WTC11 (cell line): Measurements from ENCODE around the gene FBXL16. TPM values are rescaled to one million over a fixed set of nuclear protein-coding genes. Genes with fewer than 3 reads are reported as not detected.

Experiments
- ATAC-seq: fragments of 200-7000 bp; cut with Tn5 transposase; 2 replicates; pipeline ENCODE4 v1.10.0; 2021; ENCODE audit warnings: mild to moderate bottlenecking, moderate library complexity
- CTCF ChIA-PET: fragments of 300-600 bp; sonication (Branson Sonifier 250); formaldehyde crosslinking; loops from one replicate; lab custom pipeline; 2021; ENCODE audit warnings: antibody characterized with exemption; lab: Charles Lee
- POLR2A ChIA-PET: fragments of 350-600 bp; sonication (Branson Sonifier 250); formaldehyde crosslinking; loops from one replicate; lab custom pipeline; 2021; ENCODE audit warnings: antibody characterized with exemption; lab: Charles Lee
- DNase-seq: peaks from one replicate; pipeline ENCODE4 v3.0.0; 2021; ENCODE audit warnings: low spot score
- H3K27ac Mint-ChIP-seq: 2 replicates; pipeline ENCODE4 v1.8.0; 2021; ENCODE audit warnings: mixed read lengths
- H3K27me3 Mint-ChIP-seq: 2 replicates; pipeline ENCODE4 v1.8.0; 2021; ENCODE audit warnings: low read depth, mild to moderate bottlenecking, moderate library complexity, mixed read lengths
- H3K36me3 Mint-ChIP-seq: 2 replicates; pipeline ENCODE4 v1.8.0; 2021; ENCODE audit warnings: mixed read lengths
- H3K4me1 Mint-ChIP-seq: 2 replicates; pipeline ENCODE4 v1.8.0; 2022; ENCODE audit warnings: mixed read lengths
- H3K4me3 Mint-ChIP-seq: 2 replicates; pipeline ENCODE4 v1.8.0; 2021; ENCODE audit warnings: mild to moderate bottlenecking, moderate library complexity, mixed read lengths
- H3K9me3 Mint-ChIP-seq: 2 replicates; pipeline ENCODE4 v1.8.0; 2021; ENCODE audit warnings: mixed read lengths
- AFF4 ChIP-seq: sonication (generic); formaldehyde crosslinking; IDR thresholded peaks from 2 replicates; pipeline ENCODE4 v1.8.1; 2023; ENCODE audit warnings: mild to moderate bottlenecking, missing genetic modification reagents, borderline replicate concordance
- CBFB ChIP-seq: sonication (generic); formaldehyde crosslinking; IDR thresholded peaks from 2 replicates; pipeline ENCODE4 v1.8.1; 2022; ENCODE audit warnings: mild to moderate bottlenecking, low read depth, missing genetic modification reagents
- CREB1 ChIP-seq: sonication (generic); formaldehyde crosslinking; IDR thresholded peaks from 2 replicates; pipeline ENCODE4 v1.8.0; 2023; ENCODE audit warnings: mild to moderate bottlenecking, missing genetic modification reagents
- GABPB1 ChIP-seq: sonication (generic); formaldehyde crosslinking; IDR thresholded peaks from 2 replicates; pipeline ENCODE4 v1.8.1; 2023; ENCODE audit warnings: mild to moderate bottlenecking, missing genetic modification reagents
- IRF1 ChIP-seq: sonication (generic); formaldehyde crosslinking; IDR thresholded peaks from 2 replicates; pipeline ENCODE4 v1.8.0; 2023; ENCODE audit warnings: missing genetic modification reagents
- JUN ChIP-seq: sonication (generic); formaldehyde crosslinking; IDR thresholded peaks from 2 replicates; pipeline ENCODE4 v1.8.0; 2023; ENCODE audit warnings: mild to moderate bottlenecking, missing genetic modification reagents
- NFE2L1 ChIP-seq: sonication (generic); formaldehyde crosslinking; IDR thresholded peaks from 2 replicates; pipeline ENCODE4 v1.8.1; 2023; ENCODE audit warnings: missing genetic modification reagents
- PRDM15 ChIP-seq: sonication (generic); formaldehyde crosslinking; IDR thresholded peaks from 2 replicates; pipeline ENCODE4 v1.8.0; 2022; ENCODE audit warnings: missing genetic modification reagents
- SOX15 ChIP-seq: fragments of 250-450 bp; sonication (Bioruptor Pico); IDR thresholded peaks from 2 replicates; pipeline ENCODE4 v1.9.0; 2021; ENCODE audit warnings: mild to moderate bottlenecking
- TCF7 ChIP-seq: sonication (generic); formaldehyde crosslinking; IDR thresholded peaks from 2 replicates; pipeline ENCODE4 v1.8.0; 2022; ENCODE audit warnings: mild to moderate bottlenecking, low read depth, missing genetic modification reagents, moderate library complexity
- USF2 ChIP-seq: sonication (generic); formaldehyde crosslinking; IDR thresholded peaks from 2 replicates; pipeline ENCODE4 v1.8.1; 2023; ENCODE audit warnings: mild to moderate bottlenecking, missing genetic modification reagents, moderate library complexity
- ZBTB21 ChIP-seq: sonication (generic); formaldehyde crosslinking; IDR thresholded peaks from 2 replicates; pipeline ENCODE4 v1.8.1; 2023; ENCODE audit warnings: mild to moderate bottlenecking, missing genetic modification reagents, borderline replicate concordance
- ZNF121 ChIP-seq: sonication (generic); formaldehyde crosslinking; IDR thresholded peaks from 2 replicates; pipeline ENCODE4 v1.8.0; 2023; ENCODE audit warnings: missing genetic modification reagents
- ZNF232 ChIP-seq: sonication (generic); formaldehyde crosslinking; IDR thresholded peaks from 2 replicates; pipeline ENCODE4 v1.8.0; 2022; ENCODE audit warnings: mild to moderate bottlenecking, missing genetic modification reagents
- ZNF317 ChIP-seq: sonication (generic); formaldehyde crosslinking; IDR thresholded peaks from 2 replicates; pipeline ENCODE4 v1.8.1; 2023; ENCODE audit warnings: low read depth, mild to moderate bottlenecking, moderate library complexity, missing genetic modification reagents, borderline replicate concordance
- ZNF532 ChIP-seq: fragments of 250-450 bp; sonication (Bioruptor Pico); IDR thresholded peaks from 2 replicates; pipeline ENCODE4 v1.9.0; 2021; ENCODE audit warnings: mild to moderate bottlenecking, borderline replicate concordance
- total RNA-seq: library from RNA; stranded (reverse); gene quantifications from 3 replicates; pipeline ENCODE4 v1.2.3, GENCODE V29; 2021
- TF ChIP-seq, protein P1 (sequence below): fragments of 250-450 bp; sonication (Bioruptor Pico); IDR thresholded peaks from 2 replicates; pipeline ENCODE4 v1.8.0; 2021; ENCODE audit warnings: mild to moderate bottlenecking
- TF ChIP-seq, protein P2 (sequence below): fragments of 250-450 bp; sonication (Bioruptor Pico); IDR thresholded peaks from 2 replicates; pipeline ENCODE4 v1.9.0; 2021; ENCODE audit warnings: moderate library complexity, mild to moderate bottlenecking, inconsistent platforms, borderline replicate concordance

FBXL16 gene
- total RNA-seq, 1 experiment from 2014 or later, result 22.7 TPM

DNA sequence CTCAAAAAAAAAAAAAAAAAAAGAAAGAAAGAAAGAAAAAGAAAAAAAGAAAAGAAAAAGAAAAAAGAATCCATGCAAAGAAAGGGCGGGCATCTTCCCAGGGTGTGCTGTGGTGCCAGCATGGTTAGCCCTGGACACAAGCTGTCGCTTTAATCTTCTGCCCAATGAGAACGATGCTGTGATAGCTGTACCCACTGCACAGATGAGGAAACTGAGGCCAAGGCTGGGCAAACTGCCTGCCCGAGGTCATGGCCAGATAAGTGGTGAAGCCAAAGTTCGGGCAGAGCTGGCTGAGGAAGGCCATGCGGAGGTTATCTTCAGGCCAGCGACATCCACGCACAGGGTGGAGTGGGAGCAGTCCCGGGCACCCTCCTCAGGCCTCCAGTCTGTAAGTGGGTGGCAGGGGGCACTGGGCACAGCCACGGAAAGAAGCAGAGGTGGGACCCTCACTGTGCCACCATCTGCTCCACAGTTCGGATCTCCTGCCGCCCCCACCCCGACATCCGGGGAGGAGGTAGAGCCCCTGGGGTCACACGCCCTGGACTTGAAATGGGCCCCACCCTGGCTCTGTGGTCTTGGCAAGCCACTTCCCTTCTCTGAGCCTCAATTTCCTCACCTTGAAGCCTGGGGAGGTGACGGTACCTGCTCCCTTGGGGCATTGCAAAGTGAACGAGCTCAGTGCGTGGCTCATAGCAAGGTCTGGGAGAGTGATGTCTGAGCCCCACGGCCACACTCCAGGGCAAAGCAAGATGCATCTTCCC, 6.5 kb downstream of the FBXL16 start:
- CTCF ChIA-PET, result no interaction called here

More for the DNA sequence above, 6.5 kb downstream of the FBXL16 start:
- peaks cover 85% of the 10 kb centered on the region for H3K27me3 Mint-ChIP-seq
- TF ChIP-seq ZNF532, result no peak
- no peak for TF ChIP-seq NFE2L1 (CRISPR knock-in tag)
- TF ChIP-seq CBFB, result no peak
- TF ChIP-seq ZNF317, result no peak
- TF ChIP-seq TCF7 (CRISPR knock-in tag), result no peak
- TF ChIP-seq ZBTB21 (CRISPR knock-in tag), result no peak
- TF ChIP-seq ZNF121 (CRISPR knock-in tag), result no peak
- no peak for TF ChIP-seq USF2 (CRISPR knock-in tag)
- TF ChIP-seq, protein P1, sequence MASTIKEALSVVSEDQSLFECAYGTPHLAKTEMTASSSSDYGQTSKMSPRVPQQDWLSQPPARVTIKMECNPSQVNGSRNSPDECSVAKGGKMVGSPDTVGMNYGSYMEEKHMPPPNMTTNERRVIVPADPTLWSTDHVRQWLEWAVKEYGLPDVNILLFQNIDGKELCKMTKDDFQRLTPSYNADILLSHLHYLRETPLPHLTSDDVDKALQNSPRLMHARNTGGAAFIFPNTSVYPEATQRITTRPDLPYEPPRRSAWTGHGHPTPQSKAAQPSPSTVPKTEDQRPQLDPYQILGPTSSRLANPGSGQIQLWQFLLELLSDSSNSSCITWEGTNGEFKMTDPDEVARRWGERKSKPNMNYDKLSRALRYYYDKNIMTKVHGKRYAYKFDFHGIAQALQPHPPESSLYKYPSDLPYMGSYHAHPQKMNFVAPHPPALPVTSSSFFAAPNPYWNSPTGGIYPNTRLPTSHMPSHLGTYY, result no peak
- TF ChIP-seq CREB1, result no peak
- TF ChIP-seq, protein P2, sequence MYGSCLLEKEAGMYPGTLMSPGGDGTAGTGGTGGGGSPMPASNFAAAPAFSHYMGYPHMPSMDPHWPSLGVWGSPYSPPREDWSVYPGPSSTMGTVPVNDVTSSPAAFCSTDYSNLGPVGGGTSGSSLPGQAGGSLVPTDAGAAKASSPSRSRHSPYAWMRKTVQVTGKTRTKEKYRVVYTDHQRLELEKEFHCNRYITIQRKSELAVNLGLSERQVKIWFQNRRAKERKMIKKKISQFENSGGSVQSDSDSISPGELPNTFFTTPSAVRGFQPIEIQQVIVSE (CRISPR knock-in tag), result no peak
- TF ChIP-seq PRDM15 (CRISPR knock-in tag), result no peak
- no peak for TF ChIP-seq SOX15
- no peak for TF ChIP-seq ZNF232 (CRISPR knock-in tag)
- TF ChIP-seq GABPB1, result no peak
- no peak for TF ChIP-seq IRF1 (CRISPR knock-in tag)
- no peak for TF ChIP-seq AFF4
- TF ChIP-seq JUN (CRISPR knock-in tag), result no peak
- TF ChIP-seq, all 79 proteins: peak for 0
- H3K27ac Mint-ChIP-seq, result no peak overlapping the region
- H3K4me1 Mint-ChIP-seq, result peaks cover 4% of the 10 kb centered on the region; the same call in 1 of the 2 replicates
- no peaks in the 10 kb centered on the region for H3K9me3 Mint-ChIP-seq
- H3K36me3 Mint-ChIP-seq, result no peaks in the 10 kb centered on the region
- no peak overlapping the region for H3K4me3 Mint-ChIP-seq
- DNase-seq (no peak), ATAC-seq (no peak)
- POLR2A ChIA-PET, result no interaction called here
